HPDE6-E6E7 (cell line): ENCODE measurements around the gene IL1RL2.

Experiments
- DNase-seq: peaks from one replicate; pipeline ENCODE4 v3.0.0; 2011; ENCODE audit warnings: missing footprints; ENCODE audit errors: extremely low spot score

The IL1RL2 gene

GRCh38 chr2:102238778-102239177 lies 52.0 kb downstream of the IL1RL2 start:
- DNase-seq, result no peak

- DNase-seq, result no peak
Measured at GRCh38 chr2:102239344-102239743, 52.5 kb downstream of the IL1RL2 start.

DNA sequence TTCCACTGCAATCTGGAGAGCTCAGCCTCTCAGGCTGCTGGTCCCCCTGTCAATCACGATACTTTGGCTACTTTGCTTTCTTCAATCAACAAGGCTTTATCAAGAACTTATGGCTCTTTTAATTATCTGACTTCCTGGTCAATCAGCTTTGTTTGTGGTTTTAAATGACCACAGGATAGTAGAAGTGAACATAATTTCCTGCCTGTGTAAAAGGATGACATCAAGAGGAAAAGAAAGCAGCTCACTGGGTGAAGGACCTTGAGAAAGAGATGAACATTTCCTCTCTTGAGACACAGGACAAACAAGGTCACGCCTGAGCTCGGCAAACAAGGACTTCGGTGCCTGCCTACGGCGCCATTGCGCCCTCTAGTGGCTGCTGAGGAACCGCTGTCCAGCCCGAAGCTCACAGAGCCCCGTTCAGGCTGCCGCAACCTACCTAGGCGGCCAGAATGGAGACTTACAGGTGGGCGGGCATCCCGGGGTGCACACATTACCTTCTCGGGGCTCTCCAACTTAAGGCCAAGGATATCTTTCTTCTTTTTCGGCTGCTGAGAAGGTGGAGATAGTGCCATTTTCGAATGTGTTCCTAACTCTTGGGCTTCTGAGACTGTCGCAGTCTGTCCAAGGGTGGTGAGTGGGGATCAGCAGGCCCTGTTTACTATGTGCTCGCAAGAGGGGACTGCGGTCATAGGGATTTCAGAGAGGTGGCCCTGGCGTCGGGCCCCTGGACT lies 54.0 kb downstream of the IL1RL2 start:
- peak; percentile 80 for DNase-seq

GRCh38 chr2:102241616-102242305 lies 54.9 kb downstream of the IL1RL2 start:
- DNase-seq, result no peak

DNA sequence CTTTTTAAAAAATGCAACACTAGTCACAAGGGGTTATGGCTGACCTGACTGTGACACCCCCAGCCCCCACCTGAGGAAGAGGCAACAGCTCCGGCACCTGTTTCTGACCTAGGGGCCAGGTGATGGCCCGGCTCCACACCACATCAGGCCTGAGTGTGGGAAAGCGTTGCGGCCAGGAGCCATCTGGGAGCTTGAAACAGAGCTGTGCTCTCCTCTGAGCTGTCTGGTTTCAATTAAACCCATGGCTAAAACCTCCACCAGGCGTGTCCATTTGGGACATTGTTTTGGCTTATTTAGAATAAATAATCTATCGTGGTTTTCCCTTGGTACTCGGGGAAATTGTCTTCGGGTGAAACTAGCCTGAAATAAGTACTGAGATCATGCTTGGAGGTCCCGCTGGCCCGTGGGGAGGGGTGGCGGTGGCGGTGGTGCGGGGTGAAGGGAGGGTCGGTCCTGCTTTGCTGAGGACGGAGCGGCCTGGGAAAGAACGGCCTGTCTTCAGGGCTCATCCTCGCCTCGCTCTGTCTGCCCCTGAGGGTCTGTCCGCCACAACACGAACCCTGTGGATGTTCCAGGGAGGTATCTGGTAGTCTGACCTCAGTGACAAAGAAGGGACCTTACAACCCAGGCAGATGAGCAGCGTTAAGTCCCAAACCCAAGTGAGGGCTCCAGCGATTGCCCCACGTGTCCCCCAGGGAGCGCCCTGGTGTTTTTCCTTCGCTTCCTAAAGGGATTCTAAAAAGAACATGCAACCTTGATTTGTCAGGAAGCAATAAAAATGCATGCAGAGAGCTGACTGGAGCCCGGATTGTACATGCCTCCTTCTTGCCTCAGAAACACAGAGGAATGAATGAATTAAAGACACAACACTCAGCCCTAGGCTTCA lies 58.7 kb downstream of the IL1RL2 start:
- DNase-seq, result no peak

GRCh38 chr2:102250278-102250821 lies 63.5 kb downstream of the IL1RL2 start:
- no peak for DNase-seq

DNA sequence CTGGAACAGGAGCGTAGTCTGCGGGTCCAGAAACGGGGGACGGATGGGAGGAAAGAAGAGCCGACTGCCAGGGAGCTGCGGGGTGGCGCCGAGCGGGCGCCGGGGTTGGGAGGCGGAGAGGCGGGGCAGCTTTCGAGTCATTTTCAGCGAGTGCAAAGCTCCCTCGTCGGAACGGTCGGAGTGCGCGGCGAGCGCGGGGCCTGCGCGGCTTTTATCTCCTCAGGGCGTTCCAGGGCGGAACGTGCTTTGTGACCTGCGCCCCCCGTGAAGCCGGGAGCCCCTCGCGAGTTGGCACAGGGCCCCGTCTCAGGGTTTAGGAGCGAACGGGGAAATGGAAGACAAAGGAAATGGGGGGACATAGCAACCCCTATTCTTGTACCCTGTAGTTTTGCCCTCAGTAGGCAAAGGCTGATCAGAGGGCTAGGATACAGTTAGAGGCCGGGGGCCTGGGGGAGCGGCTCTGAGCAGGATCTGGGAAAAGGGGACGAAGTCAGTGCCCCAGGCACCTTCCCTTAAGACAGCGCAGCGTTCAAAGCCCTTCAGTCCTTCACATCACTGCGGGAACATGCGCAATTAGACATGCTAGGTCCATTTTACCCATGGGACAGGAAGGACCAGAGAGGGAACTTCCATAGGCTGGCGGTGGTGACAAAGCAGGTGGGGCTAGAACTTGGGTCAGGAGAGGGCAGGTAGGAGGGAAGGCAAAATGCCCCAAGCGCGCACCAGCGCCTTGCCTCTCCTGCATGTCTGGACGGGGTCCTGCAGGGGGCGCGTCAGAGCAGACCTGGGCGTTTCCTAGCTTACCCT lies 64.4 kb downstream of the IL1RL2 start:
- DNase-seq, result no peak

DNA sequence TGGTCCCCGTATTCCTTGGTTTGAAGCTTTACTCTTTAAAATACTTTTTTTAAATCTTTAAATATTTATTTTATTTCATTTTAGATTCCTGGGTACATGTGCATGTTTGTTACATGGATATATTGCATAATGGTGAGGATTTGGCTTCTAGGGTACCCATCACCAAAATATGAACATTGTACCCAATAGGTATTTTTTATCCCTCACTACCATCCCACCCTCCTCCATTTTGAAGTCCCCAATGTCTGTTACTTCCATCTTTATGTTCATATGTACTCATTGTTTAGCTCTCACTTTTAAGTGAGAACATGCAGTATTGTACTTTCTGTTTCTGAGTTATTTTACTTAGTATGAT lies 65.0 kb downstream of the IL1RL2 start:
- DNase-seq, result no peak

- no peak for DNase-seq
Measured at GRCh38 chr2:102252236-102252635, 65.4 kb downstream of the IL1RL2 start.

GRCh38 chr2:102253140-102253752 lies 66.4 kb downstream of the IL1RL2 start:
- DNase-seq, result no peak

GRCh38 chr2:102253753-102254150 lies 66.9 kb downstream of the IL1RL2 start:
- no peak for DNase-seq

- DNase-seq, result no peak
Measured at GRCh38 chr2:102256276-102256675, 69.5 kb downstream of the IL1RL2 start.

DNA sequence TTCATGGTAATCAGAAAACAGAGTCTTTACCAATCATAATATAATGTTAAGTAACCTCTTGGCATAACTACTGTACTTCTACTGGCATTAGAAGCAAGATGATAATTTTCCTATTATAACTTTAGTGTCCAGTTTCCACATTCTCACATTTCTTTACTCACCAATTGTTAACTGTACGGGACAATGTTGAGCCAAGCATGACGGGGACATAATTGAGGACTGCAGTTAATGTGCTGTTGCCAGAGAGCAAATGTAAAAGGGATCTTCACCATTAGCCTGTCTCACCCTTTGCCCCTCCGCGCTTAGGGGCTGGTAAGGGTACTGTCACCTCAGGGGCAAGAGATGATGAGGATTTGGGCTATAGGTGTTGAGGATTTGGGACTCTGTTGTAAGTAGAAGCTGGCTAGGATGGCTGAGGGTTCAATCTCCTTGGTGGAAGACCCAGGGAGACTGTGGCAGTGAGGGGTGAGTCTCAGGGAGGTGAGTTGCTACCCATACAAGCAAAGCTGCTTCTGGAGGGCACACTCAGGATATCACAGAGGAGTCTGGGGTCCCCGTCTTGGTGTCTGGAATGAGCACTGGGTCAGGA lies 70.1 kb downstream of the IL1RL2 start:
- DNase-seq, result no peak

DNA sequence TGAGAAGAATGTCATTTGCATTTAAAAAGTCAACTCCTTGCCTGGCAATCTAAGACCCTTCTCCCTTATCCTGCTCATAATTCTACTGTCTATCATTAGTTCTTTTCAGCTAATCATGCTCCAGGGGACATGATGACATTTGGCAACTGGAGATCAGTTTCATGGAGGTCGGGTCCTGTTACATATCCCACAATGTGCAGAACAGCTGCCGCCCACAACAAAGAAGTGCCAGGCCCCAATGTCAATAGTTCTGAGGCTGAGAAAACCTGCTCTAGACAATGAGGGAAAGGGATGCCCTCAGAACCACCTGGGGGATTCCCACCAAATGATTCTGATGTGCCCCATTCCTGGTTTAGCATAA lies 71.2 kb downstream of the IL1RL2 start:
- DNase-seq, result no peak

- DNase-seq, result peak; percentile 76
Measured at GRCh38 chr2:102258386-102259074, 71.7 kb downstream of the IL1RL2 start.

- no peak for DNase-seq
Measured at GRCh38 chr2:102261467-102262135, 74.8 kb downstream of the IL1RL2 start.

DNA sequence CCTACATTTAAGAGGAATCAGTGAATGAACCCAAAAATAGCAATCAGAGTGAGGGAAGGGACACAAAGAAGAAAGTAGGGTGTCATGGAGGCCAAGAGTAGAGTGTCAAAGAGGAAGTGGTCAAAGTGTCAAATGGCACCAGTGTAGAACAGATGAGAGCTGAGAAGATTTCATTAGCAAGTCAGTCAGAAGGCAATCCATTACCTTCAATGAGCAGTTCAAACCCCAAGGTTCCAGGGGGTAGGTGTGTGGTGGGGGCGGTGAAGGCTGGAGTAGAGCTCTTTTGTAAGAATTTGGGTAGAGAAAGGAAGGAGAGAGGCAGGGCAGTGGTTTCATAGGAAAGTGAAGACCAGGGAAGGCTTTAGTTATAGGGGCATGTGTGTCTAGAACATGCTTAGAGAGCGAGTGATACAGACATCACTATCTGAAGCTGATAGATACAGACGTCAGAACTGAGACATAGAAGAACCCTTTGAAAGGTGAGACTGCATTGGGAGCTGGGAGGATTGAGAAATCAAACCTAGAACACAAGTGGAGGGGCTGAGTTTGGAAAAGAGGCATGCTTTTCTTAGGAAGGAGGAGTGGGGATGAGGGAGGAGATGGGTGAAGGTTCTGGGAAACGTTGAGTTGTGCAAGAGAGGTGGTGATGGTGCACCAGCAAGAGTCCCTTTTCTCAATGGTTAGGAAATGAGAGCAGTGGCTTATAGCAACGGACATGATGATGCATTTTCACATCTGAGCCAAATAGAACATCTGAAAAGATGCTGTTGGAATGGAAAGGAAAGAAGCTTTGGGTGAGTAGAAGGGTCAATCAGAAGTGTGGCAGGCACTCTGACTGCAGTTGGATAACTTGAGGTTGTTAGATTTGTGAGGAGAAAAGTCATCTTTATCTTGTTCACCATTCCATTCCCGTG lies 75.7 kb downstream of the IL1RL2 start:
- DNase-seq, result no peak

DNA sequence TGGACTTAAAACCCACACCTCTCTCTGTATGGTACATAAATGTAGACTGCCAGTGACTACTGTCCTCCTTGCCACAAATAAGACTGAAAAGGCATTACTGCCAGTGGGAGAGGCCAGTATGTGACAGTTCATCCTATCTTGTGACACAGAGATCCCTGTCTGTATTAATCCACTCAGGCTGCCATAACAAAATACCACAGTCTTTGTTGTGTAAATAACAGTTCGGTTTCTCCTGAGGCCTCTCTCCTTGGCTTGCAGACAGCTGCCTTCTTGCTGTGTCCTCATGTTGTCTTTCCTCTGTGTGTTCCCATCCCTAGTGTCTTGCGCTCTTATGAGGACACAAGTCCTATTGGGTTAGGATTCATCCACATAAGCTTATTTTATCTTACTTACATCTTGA lies 78.1 kb downstream of the IL1RL2 start:
- no peak for DNase-seq
